Activated CD8-positive, alpha-beta memory T cell treated with anti-CD3 and anti-CD28 coated beads for 36 hours (primary cell): ENCODE results near the gene CRTC1. TPM values are rescaled to one million over a fixed set of nuclear protein-coding genes. Genes with fewer than 3 reads are reported as not detected.

Experiments
- CTCF ChIA-PET: fragments of 350-600 bp; sonication (Branson Sonifier 250); formaldehyde crosslinking; loops from one replicate; lab custom pipeline; 2021; ENCODE audit warnings: antibody characterized with exemption; lab: Charles Lee
- POLR2A ChIA-PET: fragments of 350-600 bp; sonication (Branson Sonifier 250); formaldehyde crosslinking; loops from one replicate; lab custom pipeline; 2021; ENCODE audit warnings: antibody characterized with exemption; lab: Charles Lee
- total RNA-seq, 2 experiments: library from RNA; stranded (reverse); gene quantifications; one replicate each; pipeline ENCODE4 v1.2.3, GENCODE V29; 2021

Gene CRTC1
- total RNA-seq, 2 experiments from 2014 or later: 5.0 to 5.5 TPM

DNA sequence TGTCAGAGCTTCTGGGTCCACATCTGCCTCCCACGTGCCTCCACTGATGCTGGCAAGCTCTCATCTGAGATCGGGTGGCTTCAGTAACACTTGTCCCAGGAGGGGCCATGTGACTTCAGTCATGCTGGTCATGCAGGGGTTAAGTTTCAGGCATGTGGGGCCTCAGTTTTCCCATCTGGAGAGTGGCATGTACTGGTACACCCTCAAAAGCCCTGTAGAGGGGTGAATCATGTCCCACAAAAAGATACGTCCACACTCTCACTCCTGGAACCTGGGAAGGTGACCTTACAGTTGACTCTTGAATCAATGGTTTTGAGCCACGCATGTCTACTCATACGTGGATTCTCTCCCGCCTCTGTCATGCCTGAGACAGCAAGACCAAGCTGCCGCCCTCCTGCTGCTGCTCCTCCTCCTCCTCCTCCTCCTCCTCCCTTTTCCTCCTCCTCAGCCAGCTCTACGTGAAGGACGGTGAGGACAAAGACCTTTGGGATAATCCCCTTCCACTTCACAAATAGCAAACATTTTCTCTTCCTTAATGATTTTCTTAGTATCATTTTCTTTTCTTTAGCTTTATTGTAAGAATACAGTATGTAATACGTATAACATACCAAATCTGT, 54.0 kb downstream of the CRTC1 start:
- ChIA-PET POLR2A (no interaction called here), CTCF (no interaction called here)

DNA sequence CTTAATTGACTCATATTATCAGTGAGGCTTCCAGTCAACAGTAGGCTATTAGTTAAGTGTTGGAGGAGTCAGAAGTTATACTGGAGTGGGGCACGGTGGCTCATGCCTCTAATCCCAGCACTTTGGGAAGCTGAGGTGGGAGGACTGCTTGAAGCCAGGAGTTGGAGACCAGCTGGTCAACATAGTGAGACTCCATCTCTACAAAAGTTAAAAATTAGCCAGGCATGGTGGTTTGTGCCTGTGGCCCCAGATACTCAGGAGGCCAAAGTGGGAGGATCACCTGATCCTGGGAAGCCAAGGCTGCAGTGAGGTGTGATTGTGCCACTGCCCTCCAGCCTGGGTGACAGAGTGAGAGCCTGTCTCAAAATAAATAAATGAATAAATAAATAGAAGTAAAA, 54.5 kb downstream of the CRTC1 start:
- ChIA-PET POLR2A (no interaction called here), CTCF (no interaction called here)

DNA sequence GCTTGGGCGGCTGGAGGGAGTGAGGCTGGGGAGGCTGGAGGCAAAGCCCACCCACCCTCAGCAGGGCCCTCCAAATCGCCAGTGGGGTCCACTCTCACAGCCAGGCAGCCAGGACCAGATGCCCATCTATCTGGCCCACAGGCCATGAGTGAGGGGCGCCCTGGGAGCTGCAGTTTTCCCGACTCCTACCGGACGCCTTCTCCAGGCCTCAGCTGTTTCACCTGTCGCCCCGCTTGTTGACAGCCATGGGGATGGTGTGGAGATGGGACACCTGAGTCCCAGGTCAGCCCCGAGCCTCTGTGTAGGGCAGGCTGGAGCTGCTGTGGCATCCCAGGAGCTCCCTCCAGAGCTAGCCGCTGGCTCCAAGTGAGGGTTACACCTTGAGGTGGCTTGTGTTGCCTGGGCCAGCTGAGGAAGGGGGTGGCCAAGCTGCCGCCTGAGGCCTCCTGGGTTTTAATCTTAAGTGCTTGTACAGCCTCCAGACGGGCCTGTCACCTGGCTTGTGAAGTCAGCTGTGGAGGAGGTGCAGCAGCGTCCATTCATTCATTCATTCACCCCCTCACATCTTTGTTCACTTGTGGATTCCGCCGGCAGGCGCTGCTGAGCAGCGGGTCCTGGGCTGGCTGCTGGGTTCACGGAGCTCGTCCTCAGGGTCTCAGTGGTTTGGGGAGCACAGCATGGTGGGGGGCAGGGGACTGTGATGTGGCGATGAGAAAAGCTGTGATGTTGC, 55.6 kb downstream of the CRTC1 start:
- POLR2A ChIA-PET: interaction anchor here (0.5 kb wide), 1 partner anchor 163 kb away, joined by 3 read pairs; no protein-coding TSS in a partner anchor
- CTCF ChIA-PET: no interaction called here

DNA sequence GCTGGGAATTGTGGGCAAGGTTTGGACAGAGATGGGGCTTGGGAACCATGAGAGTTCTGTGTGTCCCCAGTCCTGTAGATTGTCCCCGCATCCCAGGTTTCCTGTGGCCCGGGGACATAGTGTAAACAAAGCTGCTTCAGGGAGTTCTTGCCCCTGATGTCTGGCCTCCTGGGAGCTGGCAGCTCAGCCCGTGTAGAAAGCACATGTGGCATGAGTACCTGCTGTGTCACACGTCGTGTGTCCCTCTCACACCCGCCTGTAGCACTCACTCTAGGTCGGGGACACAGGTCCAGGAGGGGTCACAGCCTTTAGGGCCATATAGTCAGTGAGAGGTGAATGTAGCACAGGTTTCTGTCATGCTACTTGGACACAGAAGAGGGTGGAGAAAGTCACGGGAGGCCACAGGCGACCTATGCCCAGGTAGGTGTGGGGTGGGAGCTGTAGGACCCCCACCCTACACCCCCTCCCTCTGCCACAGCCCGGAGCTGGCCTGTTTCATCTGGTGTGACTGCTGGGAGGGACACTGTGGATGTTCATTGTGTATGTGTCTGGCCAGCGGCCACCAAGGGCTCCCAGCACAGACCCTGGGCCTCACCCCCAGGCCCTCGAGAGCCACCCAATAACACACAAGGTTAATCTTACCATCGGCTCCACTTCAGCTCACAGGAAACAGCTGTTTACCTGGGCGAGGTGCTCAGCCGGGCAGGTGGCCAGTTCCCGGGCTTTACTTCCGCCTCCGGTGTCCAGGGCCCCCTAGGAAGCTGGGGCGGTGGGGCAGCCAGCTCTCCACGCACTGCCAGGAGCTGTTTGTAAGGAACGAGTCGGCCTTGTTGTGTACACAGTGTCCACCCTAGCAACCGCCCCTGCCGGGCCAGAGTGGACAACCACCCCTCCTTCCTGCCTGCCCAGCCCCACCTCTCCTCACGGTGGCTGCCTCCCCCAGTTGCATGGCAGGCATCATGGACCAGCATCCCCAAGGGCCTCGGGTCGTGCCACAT, 57.9 kb downstream of the CRTC1 start:
- POLR2A ChIA-PET: no interaction called here
- CTCF ChIA-PET: interaction anchor here (1.0 kb wide), 1 partner anchor 73 kb away, joined by 3 read pairs; no protein-coding TSS in a partner anchor

DNA sequence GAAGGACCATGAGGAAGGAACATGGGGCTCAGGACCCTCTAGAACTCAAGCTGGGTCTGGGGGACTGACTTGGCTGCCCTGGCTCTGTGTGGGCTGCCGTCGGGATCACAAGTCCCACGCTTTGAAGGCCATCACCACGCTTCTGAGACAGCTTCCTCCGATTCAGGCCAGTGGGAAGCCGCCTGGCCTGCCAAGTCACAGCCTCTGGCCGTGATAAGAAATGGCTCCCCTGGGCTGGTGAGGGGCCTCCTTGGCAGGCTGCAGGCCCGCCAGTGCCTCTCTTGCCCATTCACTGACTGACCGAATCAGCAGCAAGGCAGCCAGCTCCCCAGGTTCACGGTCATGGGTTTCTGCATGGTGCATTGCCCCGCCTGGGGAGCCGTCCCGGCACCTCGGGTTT, 58.8 kb downstream of the CRTC1 start:
- CTCF ChIA-PET: interaction anchor here (1.0 kb wide), 1 partner anchor 72 kb away, joined by 3 read pairs; no protein-coding TSS in a partner anchor
- POLR2A ChIA-PET: no interaction called here

DNA sequence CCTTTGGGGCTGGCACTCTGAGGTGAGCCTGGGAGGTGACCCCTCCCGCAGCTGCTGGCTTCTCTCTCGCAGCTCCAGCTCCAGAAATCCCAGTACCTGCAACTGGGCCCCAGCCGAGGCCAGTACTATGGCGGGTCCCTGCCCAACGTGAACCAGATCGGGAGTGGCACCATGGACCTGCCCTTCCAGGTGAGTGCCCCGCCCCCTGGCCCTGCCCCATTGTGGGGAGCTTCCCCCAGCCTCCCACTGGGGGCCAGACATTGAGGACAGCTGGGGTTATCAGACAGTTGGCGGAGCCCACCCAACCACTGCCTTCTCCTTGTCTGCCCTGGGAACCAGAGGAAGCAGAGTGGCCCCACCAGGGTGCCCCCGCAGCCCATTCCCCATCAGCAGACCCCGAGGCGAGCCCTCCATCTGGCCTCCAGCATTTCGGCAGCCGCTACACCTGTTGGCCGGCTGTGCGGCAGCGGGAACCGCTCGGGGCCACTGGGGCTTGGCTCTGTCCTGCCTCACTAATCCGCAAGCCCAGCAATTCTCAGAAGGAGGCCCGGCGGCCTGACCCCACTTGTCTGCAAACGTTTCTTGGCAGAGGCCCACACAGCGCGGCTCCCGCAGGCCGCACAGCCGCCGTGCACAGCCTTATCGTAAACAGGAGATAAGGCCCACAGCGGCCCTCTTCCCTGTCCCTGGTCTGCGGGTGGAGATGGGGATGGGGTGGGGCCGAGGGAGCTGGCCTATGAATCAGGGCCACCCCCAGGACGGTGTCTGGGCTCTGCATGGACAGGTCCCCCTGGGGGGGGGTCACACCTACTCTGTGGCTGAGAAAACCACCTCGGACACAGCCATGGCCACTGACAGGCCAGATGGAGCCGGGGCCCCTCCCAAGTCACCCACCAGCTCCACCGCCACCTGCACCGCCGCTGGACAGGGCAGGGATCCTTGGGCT, 59.6 kb downstream of the CRTC1 start:
- ChIA-PET POLR2A (interaction anchor here (0.6 kb wide), 1 partner anchor 138 kb away, joined by 4 read pairs; no protein-coding TSS in a partner anchor), CTCF (no interaction called here)

DNA sequence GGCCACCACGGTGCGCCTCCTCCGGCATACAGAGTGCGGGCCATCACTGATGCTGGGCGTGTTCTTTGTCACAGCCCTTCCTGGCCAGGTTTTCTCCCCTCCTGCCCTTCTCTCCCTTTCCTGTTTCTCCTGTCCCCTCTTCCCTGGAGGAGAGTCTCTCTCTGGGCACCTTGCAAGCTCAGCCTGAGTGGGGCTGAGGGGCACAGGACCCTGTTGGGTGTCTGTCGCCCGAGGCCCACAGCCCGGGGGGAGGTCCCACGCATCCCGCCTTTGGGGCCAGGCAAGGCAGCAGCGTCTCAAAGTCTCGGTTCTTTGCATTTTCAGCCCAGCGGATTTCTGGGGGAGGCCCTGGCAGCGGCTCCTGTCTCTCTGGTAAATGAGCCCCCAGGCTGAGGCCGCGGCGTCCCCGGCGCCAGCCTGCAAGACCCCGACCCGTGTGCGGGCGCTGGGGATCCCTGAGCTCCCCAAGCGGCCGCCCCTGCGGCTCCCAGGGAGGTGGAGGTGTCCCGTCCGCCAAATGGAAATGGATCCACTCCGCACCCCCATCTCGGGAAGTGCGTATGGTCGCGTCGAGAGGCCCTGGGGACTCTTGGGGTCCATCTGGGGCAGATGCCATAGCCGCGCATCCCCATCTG, 60.4 kb downstream of the CRTC1 start:
- POLR2A ChIA-PET: no interaction called here
- CTCF ChIA-PET: interaction anchor here (0.6 kb wide), 1 partner anchor 376 kb away, joined by 6 read pairs; no protein-coding TSS in a partner anchor

DNA sequence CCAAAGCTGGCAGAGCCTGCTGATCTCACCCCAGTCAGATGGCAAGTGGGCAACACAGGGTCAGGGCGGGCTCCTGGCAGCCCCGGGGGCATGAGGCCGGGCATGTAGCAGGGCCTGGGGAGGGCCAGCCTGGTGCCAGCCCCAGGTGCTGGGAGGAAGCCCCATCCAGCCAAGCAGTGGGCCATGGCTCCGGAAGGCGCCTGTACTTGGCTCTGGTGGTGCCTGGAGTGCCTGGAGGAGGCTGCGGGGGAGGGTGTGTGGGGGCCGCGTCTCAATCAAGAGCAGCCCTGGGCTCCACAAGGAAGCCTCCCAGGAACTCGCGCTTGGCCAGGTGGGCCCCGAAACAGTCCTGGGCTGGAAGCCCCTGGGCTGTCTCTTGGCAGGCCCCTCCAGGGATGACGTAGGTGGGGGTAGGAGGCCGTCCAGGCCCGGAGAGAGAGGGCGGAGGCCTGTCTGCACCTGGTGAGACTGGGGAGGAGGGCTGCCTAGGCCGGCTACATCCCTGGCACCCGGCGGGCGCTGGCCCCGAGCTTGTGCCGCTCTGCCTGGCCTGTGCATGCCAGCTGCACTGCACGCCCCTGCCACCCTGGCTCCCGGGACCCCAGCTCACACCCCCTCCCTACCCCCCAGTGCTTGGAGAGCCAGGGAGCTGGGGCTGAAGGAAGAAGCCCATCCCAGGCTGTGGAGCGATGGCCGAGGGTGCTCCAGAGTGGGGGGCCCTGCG, 61.7 kb downstream of the CRTC1 start:
- ChIA-PET CTCF (interaction anchor here (0.5 kb wide), 1 partner anchor 230 kb away, joined by 4 read pairs; no protein-coding TSS in a partner anchor), POLR2A (no interaction called here)

DNA sequence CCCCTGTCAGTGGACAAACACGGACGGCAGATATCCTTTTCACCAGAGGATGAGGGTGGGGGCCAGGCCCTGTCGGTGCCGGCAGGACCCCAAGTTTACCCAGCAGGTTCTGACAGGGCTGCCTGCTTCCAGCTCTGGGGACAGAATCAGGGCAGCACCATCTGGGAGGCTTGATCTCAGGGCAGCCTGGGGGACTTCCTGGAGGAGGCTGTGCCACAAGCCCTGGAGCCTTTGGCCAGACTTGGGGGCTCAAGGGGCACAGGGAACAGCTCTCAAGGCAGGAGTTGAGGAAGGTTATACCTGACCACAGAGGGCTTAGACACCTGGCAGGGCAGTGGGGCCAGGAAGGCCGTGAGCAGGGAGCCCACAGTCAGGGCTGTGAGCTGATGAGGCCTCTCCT, 62.5 kb downstream of the CRTC1 start:
- CTCF ChIA-PET: no interaction called here
- POLR2A ChIA-PET: no interaction called here

DNA sequence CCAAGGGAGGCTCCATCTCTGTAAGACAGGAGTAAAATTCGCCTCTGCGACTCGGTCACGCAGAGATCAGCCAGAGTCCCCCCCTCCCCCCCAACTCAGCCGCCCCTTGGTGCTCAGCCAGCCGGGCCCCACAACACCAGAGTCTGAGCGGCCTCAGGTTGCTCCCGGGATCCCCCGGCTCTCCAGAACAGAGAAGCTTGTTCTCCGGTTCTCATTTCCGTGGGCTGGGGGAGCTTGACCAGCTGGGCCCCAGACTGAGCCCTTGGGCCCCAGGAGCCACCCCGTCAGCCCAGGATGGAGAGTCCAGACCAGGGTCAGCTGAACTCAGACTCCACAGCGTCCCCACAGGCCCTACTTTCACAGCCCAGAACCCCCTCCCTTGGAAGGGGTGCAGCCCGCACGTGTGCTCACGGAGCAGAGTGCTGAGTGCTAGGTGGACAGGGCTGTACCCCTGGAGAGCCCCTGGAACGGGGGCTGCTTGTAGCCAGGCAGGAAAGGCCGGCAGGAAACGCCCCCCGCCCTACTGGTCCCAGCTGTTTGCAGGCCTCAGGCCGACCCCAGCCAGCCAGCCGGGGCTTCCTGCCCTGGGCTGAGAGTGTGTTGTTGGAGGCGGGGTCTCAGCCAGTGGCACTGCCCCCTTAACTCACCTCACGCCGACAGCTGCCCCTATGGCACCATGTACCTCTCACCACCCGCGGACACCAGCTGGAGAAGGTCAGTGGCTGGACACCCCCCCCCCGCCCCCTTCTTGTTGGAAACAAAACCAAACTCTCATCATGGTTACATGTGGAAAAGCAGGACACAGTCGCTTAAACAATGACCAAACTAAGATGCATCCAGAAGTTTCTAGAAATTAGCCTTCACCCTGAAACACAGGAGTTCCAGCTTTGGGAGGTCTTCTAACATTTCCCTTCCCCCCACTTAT, 63.2 kb downstream of the CRTC1 start:
- ChIA-PET CTCF (no interaction called here), POLR2A (no interaction called here)

DNA sequence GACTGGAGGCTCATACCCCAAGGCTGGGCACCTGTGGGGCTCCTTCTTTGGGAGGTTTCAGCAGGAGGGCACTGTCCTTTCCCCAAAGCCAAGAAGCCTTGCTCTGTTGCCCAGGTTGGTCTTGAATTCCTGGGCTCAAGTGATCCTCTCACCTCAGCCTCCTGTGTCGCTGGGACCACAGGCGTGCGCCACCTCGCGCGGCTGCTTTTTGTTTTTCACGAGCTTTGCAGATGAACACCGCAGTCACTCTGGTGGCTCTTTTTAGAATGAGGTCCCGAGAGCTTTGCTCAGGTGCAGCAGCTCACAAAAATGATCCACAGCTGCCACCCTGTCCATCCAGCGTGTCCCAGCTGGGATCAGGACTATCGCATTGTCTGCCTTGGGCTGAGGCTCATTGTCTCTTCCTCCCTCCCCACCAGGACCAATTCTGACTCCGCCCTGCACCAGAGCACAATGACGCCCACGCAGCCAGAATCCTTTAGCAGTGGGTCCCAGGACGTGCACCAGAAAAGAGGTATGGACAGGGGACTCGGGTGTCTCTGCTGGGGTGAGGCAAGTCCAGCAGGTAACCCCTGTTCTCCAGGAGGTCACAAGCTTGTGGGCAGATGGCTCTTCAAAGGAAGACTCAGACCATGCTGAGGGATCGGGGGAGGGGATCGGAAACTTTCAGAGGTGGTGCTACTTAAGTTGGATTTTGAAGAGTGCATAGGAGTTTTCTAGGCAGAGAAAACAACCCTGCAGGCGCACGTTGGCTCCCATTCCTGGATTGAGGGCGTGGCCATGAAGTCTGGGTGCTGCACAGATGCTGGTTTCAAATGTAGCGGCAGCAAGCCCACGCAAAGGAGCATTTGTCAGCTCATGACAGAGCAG, 66.1 kb downstream of the CRTC1 start:
- ChIA-PET POLR2A (no interaction called here), CTCF (interaction anchor here (1.0 kb wide), 1 partner anchor 98 kb away, joined by 3 read pairs; no protein-coding TSS in a partner anchor)

DNA sequence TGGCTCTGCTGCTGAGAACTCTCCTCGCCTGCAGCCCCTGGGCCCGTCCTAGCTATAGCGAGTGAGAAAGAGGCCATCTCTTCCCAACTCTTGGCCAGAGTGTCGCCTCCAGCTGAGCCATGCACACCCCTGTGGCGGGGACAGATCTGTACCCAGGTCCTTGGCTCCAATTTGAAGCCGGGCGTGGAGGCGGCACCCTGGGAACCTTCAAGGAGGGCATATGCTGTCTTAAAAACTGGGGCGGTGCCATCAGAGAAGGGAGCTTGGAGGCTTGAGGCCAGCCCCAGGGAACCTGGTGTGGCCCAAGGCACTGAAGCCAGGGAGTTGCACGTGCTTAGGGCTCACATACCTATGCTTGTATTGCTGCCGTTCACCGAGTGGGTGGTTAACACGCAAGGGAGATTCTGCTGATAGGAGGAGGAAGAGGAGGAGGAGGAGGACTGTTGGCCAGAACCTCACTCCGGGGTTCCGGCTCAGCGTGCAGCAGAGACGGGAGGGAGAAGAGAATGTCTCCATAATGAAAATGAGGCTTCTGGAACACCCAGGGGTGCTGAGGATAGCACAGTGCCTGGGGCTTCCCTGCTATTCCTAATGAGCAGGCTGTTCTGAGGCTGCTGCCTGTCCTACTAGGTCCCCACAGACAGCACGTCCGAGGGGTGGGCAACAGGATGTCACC, 67.0 kb downstream of the CRTC1 start:
- CTCF ChIA-PET: no interaction called here
- POLR2A ChIA-PET: no interaction called here

DNA sequence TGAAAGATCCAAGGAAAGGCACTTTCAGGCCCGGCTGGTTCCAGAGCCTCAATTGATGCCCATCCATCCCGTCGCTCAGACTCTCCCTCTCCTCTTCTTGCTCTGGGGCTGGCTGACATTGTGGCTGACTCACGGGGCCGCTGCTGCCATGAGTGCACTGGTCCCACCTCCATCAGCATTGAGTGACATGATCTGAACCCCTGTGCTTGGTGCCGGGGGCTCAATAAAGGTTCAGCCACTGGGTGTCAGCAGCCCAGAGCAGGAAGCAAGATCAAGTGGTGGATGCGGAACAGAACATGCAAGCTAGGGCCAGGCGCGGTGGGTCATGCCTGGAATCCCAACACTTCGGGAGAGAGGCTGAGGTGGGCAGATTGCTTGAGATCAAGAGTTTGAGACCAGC, 68.1 kb downstream of the CRTC1 start:
- ChIA-PET POLR2A (no interaction called here), CTCF (no interaction called here)

DNA sequence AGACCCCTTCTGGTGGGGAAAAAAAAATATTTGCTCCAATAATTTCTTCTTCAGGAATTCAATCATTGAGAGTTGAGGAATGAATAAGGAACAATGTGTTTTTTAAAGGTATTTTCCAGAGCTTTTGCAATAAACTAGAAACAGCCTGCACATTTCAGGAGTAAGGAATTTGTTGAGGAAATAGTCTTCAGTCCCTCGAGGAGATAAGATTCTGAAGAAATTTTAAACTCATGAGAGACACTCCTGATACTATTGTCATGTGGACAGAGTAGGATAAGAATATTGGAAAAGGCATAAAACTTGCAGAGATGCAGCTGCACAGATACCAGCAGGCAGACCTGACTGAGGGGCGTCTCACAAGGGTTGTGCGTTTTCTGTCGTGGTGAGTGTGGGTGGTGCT, 71.0 kb downstream of the CRTC1 start:
- CTCF ChIA-PET: no interaction called here
- POLR2A ChIA-PET: no interaction called here

DNA sequence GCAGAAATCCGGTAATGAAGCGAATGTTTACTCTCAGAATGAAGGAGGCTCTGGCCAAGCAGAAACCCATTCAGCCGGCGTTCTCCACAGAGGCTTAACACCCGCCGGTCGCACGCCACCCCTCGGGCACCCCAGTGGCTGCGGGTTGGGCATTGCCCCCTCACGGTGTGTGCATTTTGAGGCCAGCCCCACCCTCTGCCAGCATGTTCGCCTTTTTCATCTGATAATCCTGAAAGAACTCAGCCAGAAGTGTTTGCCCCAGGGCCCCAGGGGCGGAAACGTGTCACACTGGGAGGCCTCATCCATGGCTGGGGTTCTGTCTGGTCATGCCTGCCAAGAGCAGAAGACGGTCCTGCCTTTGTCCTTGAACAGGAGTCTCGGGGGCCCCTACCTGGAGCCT, 73.4 kb downstream of the CRTC1 start:
- CTCF ChIA-PET: no interaction called here
- POLR2A ChIA-PET: no interaction called here
